ENCODE data around the gene CYGB. TPM values are rescaled to one million over a fixed set of nuclear protein-coding genes. Genes with fewer than 3 reads are reported as not detected.
A peak's percentile ranks its signal among the peaks of the same experiment; 100 is the strongest.
"Not testable (repeated sequence)": the region's sequence is repeated elsewhere in the genome, so short reads cannot be mapped to it uniquely, and the experiment has no call there.

The CYGB gene
- total RNA-seq, 1 donor from 2014 or later = 49.9 TPM

DNA sequence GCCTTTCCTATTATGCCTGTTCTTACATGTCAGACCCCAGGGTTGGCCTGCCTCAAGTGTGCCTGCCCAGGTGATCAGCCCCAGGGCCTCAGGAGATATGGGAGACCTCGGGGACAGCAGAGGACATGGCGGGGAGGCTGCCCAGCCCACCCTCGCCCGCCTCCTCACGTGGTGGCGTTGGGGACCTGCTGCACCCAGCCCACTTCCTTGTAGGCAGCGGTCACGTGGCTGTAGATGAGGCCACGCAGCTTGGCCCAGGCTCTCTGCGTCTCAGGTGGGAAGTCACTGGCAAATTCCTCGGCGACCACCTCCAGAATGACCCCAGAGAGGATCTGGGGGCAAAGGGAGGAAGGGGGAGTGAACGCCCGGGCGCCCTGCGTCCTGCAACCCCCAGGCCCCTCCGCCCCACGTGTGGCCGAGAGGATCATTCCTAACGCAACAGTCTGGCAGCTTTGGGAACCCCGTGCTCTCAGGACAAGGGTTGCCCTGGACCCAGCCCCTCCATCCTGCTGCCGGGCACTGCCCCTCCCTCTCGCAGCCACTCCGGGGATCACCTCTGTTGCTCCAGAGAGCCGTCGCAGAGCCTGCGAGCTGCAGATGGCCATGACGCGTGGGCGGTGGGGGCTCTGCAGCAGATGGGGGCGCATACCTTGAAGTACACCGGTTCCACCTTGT is 6.6 kb downstream of the CYGB start:
- no peak for DNase-seq (ENCODE audit: low read depth)
- TF ChIP-seq, protein P1, sequence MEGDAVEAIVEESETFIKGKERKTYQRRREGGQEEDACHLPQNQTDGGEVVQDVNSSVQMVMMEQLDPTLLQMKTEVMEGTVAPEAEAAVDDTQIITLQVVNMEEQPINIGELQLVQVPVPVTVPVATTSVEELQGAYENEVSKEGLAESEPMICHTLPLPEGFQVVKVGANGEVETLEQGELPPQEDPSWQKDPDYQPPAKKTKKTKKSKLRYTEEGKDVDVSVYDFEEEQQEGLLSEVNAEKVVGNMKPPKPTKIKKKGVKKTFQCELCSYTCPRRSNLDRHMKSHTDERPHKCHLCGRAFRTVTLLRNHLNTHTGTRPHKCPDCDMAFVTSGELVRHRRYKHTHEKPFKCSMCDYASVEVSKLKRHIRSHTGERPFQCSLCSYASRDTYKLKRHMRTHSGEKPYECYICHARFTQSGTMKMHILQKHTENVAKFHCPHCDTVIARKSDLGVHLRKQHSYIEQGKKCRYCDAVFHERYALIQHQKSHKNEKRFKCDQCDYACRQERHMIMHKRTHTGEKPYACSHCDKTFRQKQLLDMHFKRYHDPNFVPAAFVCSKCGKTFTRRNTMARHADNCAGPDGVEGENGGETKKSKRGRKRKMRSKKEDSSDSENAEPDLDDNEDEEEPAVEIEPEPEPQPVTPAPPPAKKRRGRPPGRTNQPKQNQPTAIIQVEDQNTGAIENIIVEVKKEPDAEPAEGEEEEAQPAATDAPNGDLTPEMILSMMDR (conservative IDR thresholded peaks at IDR 0.05; ENCODE audit: low read depth, low read length) = no peak
- no peak overlapping the region for H3K4me3 ChIP-seq (ENCODE audit: low read depth, low read length)

DNA sequence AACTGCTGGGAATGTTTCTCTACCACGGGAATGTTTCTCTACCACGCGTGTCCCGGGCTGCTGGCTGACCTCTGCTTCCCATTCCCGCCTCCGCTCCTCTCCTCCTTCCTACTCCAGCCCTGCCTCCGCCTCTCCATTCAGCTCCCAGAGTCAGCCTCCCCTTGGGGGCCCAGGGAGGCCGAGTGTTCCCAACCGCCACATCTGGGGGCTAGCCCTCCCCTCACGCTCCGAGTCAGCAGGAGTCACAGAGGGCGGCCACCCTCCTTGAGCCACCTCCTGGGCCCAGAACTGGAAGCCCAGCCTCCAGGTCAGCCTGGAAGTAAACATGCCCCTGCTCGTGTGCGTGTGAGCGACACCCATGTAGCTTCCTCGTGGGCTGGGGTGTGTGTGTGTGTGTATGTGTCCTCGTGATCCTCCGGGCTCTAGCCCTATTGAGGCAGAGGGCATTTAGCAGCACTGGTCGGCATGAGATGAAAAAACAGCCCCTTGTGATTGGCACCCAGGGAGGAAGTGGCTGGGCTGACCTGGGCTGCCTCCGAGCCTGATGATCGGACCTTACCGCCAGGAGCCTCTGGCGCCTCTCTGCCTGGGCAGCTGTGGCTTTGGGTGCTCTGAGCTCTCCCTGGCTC is 7.3 kb downstream of the CYGB start:
- DNase-seq (ENCODE audit: low read depth) = no peak
- TF ChIP-seq, protein P1 (conservative IDR thresholded peaks at IDR 0.05; ENCODE audit: low read depth, low read length) = no peak
- no peak overlapping the region for H3K4me3 ChIP-seq (ENCODE audit: low read depth, low read length)

DNA sequence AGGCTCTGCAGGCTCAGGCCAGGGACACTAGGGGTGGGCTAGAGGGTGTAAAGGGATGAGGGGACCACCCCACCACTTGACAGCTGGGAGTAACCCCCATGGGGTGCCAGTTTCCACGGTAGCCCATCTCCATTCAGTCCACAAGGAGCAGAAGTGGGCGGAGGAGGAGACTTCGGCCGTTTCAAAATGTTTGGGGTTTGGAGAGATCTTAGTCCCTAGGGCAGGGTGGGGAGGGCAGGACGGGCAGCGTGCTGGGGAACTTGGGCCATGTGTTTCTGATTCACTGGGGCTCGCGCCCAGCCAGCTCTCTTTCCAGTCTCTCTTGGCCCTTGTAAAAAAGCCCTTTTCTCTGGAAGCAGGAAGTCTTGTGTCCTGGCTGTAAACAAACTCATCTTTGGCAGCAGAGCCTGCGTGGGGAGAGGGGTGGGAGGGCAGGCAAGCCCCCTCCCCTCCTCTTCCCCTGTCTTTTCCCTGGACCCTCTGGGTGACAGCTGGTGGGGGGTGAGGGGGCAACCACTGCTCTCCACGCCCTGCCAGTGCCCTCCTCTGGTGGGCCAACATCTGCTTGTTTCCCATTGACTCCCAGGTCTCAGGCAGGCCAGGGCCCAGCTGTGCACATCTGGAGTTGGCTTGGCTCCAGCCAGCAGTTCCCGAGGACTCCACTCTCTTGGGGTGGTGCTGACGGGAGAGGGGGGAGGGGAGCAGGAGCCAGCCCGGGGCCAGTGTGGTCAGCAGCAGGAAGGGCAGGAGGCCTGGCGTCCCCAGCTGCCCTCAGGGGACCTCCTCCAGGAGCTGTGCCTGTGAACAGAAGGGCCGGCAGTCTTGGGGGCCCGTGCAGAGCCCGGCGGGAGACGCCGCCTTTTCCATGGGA is 8.1 kb downstream of the CYGB start:
- TF ChIP-seq, protein P1 (conservative IDR thresholded peaks at IDR 0.05; ENCODE audit: low read depth, low read length) = no peak
- H3K4me3 ChIP-seq (ENCODE audit: low read depth, low read length) = no peak overlapping the region
- DNase-seq (ENCODE audit: low read depth) = no peak

DNA sequence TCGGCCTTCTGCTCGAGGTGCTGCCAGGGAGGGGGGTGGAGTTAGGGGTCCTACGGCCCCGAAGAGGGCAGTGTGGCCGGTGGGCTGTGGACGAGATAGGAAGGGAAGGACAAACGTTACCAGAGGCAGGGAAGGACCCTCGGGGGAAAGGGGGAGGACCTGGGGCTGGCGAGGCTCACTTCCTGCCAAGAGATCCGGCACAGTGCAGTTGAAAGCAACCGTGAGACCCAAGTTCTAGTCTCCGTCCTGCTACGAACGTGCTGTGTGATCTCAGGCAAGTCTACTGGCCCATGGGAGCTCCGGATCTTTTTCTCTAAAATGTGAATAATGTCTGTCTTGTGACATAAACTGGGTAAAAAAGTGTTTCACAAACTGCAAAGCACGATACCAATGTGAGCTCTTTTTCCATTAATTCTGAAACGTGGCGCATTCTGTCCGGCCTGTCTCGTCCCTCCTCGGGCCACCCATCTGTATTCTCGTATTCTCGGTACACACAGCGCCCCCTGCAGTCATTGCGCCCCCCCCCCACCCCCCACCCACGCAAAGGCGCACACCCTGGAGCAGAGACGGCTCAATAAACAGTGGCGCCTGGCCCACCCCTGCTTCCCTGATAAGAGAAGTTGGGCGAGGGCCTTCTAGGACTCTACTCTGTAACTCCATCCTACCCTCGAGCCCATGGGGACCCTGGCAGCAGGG is 8.8 kb downstream of the CYGB start:
- no peak overlapping the region for H3K4me3 ChIP-seq (ENCODE audit: low read depth, low read length)
- no peak for DNase-seq (ENCODE audit: low read depth)
- TF ChIP-seq, protein P1 (conservative IDR thresholded peaks at IDR 0.05; ENCODE audit: low read depth, low read length) = peak; percentile 4

DNA sequence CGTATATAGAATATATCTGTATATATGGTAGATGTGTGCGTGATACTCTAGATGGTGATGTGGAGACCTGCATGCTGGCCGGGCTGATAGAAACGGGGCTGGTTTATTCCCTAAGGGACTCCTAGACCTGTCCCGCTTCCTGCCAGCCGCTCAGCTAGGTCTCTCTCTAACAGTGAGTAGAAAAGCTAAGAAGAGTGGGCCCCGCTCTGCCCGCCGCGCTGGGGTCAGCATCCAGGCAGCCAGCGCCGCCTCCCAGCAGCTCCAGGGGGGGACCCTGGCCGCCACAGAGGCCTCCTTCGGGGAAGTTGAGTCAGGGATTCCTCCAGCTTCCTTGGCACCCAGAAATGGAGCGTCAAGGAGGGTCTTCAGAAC is 9.4 kb downstream of the CYGB start:
- H3K4me3 ChIP-seq (ENCODE audit: low read depth, low read length) = no peak overlapping the region
- no peak for DNase-seq (ENCODE audit: low read depth)
- TF ChIP-seq, protein P1 (conservative IDR thresholded peaks at IDR 0.05; ENCODE audit: low read depth, low read length) = no peak

DNA sequence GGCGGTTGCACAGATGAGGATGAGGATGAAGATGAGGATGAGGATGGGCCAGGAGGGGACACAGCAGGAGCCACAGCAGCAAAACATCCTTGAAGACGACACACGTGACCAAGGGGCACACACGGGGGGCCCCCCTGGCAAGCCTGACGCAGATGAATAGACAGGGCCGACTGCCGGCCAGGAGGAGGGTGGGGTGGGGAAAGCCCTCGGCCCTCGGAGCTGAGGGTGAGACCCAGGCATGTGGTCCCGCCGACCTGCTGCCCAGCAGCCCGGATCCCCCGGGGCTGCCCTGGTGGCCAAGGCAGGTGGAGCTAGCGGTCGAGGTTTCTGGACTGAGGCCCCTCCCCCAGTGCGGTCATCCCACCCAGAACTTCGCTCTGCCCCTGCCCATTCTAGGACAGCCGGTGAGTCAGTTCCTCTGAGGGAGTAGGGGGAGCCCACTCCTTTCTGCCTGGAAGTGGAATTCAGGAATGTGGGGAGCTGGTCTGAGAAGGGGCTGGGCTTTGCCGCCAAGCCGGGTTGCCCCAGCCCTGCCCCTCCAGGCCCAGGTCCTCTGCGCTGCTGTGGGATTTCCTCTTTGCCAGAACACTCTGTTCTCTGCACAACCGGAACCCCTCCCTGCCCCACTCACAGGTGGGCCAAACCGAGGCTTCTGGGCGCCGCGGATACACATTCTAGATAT is 9.9 kb downstream of the CYGB start:
- TF ChIP-seq, protein P1 (conservative IDR thresholded peaks at IDR 0.05; ENCODE audit: low read depth, low read length) = peak; percentile 8
- peak overlapping the region; percentile 6 for H3K4me3 ChIP-seq (ENCODE audit: low read depth, low read length)
- DNase-seq (ENCODE audit: low read depth) = no peak

DNA sequence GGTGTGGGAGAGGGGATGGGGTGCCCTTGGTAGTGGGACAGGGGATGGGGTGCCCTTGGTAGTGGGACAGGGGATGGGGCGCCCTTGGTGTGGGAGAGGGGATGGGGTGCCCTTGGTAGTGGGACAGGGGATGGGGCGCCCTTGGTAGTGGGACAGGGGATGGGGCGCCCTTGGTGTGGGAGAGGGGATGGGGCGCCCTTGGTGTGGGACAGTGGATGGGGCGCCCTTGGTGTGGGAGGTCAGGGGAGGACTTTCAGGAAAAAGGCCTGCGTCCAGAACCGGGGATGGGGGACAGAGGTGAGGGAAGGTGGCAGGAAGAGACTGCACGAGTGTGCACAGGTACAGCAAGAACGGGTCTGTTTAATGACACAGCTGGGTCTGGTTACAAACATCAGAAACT is 10.5 kb downstream of the CYGB start:
- H3K4me3 ChIP-seq (ENCODE audit: low read depth, low read length); DNase-seq (ENCODE audit: low read depth): not testable (repeated sequence)

DNA sequence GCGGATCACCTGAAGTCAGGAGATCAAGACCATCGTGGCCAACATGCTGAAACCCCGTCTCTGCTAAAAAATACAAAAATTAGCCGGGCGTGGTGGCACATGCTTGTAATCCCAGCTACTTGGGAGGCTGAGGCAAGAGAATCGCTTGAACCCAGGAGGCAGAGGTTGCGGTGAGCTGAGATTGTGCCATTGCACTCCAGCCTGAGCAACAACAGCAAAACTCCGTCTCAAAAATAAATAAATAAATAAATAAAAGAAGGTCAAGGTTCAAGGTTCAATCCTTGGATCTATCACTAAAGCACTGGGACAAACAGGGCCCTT is 12.0 kb downstream of the CYGB start:
- not testable (repeated sequence) for DNase-seq (ENCODE audit: low read depth); H3K4me3 ChIP-seq (ENCODE audit: low read depth, low read length)
